H1 (cell line): ENCODE measurements around the gene VDAC2. TPM values are rescaled to one million over a fixed set of nuclear protein-coding genes. Genes with fewer than 3 reads are reported as not detected.

Experiments used
- CHD2 ChIP-seq: IDR thresholded peaks from 2 replicates; pipeline ENCODE4 v1.6.1; 2012; ENCODE audit warnings: low read length, improper control_type of control experiment
- CHD7 ChIP-seq: fragments of 300-600 bp; sonication (generic); IDR thresholded peaks from 2 replicates; pipeline ENCODE4 v1.7.1; 2012; ENCODE audit warnings: low read length, moderate library complexity, mild to moderate bottlenecking, inconsistent platforms; ENCODE audit not compliant: insufficient replicate concordance
- EZH2 ChIP-seq: fragments of 200-600 bp; sonication (generic); IDR thresholded peaks from 2 replicates; pipeline ENCODE4 v1.7.1; 2012; ENCODE audit warnings: low read depth, mild to moderate bottlenecking, moderate library complexity, low read length, inconsistent platforms; ENCODE audit not compliant: severe bottlenecking
- GTF2F1 ChIP-seq: IDR thresholded peaks from 2 replicates; pipeline ENCODE4 v1.6.1; 2012; ENCODE audit warnings: low read depth, low read length, improper control_type of control experiment, borderline replicate concordance
- KDM1A ChIP-seq: fragments of 200-600, 300-600 bp; sonication (generic); IDR thresholded peaks from 2 replicates; pipeline ENCODE4 v1.7.1; 2016; ENCODE audit warnings: mild to moderate bottlenecking, low read length, borderline replicate concordance
- KDM5A ChIP-seq: fragments of 200-600 bp; IDR thresholded peaks from 2 replicates; pipeline ENCODE4 v1.7.1; 2012; ENCODE audit warnings: mild to moderate bottlenecking, low read length, inconsistent platforms, mixed read lengths
- NANOG ChIP-seq: IDR thresholded peaks from 2 replicates; pipeline ENCODE4 v1.6.1; 2011; ENCODE audit warnings: low read length, low read depth, mild to moderate bottlenecking, inconsistent platforms; ENCODE audit not compliant: insufficient read depth, poor library complexity, severe bottlenecking
- RNF2 ChIP-seq: fragments of 200-900, 300-1000 bp; sonication (generic); IDR thresholded peaks from 2 replicates; pipeline ENCODE4 v1.7.1; 2016; ENCODE audit warnings: borderline replicate concordance, low read depth, mild to moderate bottlenecking, antibody characterized with exemption, low read length; ENCODE audit not compliant: poor library complexity, severe bottlenecking; ENCODE audit errors: missing control alignments
- TBP ChIP-seq: IDR thresholded peaks from 2 replicates; pipeline ENCODE4 v1.6.1; 2011; ENCODE audit warnings: low read depth, low read length, improper control_type of control experiment
- polyA plus RNA-seq, 7 experiments: library from polyadenylated mRNA; depleted of rRNA in 3 of 7; stranded (reverse) in 5 of 7; unstranded in 2 of 7; fragments of >200 nt in 5 of 7; fragments of 200-250 nt in 2 of 7; gene quantifications; 1 replicate in 5 of 7; 2 replicates in 1 of 7; 4 replicates in 1 of 7; pipeline versions ENCODE4 v1.2.1 to v1.2.3, GENCODE V29; 2011 to 2013; ENCODE audit warnings: missing spikeins in 2 of 7, mixed read lengths in 2 of 7
- total RNA-seq: library from RNA; stranded (reverse); fragmentation: NEBNext Ultra II Directional; extraction: Animal tissue kit (Norgen Biotek cat#: 25700); gene quantifications from 2 replicates; pipeline ENCODE4 v1.2.1, GENCODE V29; 2021

The VDAC2 gene
- total and polyA plus RNA-seq, 2 of the 8 experiments (the other 6 are each of a cell fraction or from before 2014, with no cell fraction given): 89.8 to 284 TPM

- TF ChIP-seq CHD7: no peak
- TF ChIP-seq GTF2F1: no peak
- no peak for TF ChIP-seq KDM1A
- TF ChIP-seq EZH2: no peak
- TF ChIP-seq KDM5A: no peak
- TF ChIP-seq CHD2: no peak
- no peak for TF ChIP-seq TBP
- no peak for TF ChIP-seq NANOG
- TF ChIP-seq RNF2: no peak
Observed at GRCh38 chr10:75239096-75239790, 28.6 kb downstream of the VDAC2 start (continued).
